Anterior cingulate cortex (tissue), 58 donors: ENCODE measurements around the gene ASB13.

ENCODE experiments used
- DNase-seq, 58 donors: peaks; one replicate each; lab custom pipeline; 2025; lab: John Stamatoyannopoulos, UW

The ASB13 gene

GRCh38 chr10:5649746-5650145 lies 16.6 kb downstream of the ASB13 start:
- no peak for DNase-seq

GRCh38 chr10:5648494-5649457 lies 17.6 kb downstream of the ASB13 start:
- no peak for DNase-seq

DNA sequence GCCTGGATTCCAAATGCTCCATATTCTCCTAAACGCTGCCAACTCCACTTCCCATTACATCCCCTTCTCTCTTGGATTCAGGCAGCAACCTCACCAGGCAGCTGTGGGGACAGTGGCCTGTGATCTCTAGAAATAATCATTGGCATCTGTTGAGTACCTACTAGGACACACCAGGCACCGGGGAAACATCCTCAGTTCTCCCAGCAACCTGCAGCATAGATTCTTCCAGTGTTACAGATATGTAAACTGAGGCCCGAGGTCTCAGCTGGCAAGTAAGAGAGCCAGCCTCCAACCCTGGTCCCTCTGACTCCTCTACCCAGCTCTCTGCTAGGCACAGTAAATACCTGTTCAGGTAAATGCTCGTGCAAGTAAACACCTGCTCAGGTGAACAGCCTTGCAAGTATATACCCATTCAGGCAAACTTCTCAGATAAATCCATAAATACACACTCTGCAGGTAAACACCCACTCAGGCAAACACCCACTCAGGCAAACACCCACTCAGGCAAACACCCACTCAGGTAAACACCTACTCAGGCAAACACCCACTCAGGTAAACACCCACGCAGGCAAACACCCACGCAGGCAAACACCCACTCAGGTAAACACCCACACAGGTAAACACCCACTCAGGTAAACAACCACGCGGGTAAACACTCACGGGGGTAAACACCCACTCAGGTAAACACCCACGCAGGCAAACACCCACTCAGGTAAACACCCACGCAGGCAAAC lies 18.7 kb downstream of the ASB13 start:
- no peak for DNase-seq

GRCh38 chr10:5645944-5646617 lies 20.3 kb downstream of the ASB13 start:
- peak in 2 of 58 donors; percentile 6 to 17 for DNase-seq

DNA sequence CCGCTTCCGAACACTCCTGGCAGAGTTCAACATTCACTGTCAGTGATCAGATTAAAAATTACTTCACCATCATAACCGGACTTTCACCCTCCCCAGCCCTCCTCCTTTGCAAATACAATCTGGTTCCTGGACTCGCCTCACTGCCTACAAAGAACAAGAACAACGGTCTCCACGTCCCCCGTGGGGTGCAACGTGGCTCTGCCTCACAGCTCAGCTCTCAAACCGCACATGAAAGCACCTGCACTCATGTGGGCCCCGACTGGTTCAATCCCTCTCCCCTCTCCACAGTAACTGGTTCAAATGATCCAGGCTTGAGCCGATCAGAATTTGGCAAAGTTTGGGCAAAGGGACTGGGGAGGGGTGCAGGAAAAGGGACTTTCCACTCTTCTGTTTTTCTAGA lies 21.0 kb downstream of the ASB13 start:
- DNase-seq, result no peak

DNA sequence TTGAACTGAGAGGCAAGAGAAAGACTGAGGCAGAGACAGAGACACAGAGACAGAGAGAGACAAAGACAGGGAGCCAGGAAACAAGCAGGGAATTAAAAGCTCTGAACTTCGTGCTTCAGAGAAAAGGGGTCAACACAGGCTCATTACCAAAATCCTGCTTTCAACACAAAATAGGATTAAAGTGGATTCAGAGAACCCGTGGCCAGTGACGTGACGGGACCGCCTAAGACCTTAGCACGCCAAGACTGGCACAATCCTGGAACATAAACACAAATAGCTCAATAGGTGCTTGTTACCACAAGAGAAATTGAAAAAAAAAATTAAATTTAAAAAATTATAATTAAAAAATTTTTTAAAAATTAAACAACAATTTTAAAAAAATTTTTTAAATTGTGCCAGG lies 21.5 kb downstream of the ASB13 start:
- DNase-seq, result peak in 3 of 58 donors; percentile 6 to 18 (median 14)

- DNase-seq, result no peak
Observed at GRCh38 chr10:5643346-5644067, 22.9 kb downstream of the ASB13 start.

- DNase-seq, result no peak
Observed at GRCh38 chr10:5641501-5641900, 24.9 kb downstream of the ASB13 start.

- DNase-seq, result no peak
Observed at GRCh38 chr10:5640501-5640900, 25.9 kb downstream of the ASB13 start.

GRCh38 chr10:5640036-5640435 lies 26.4 kb downstream of the ASB13 start:
- DNase-seq, result no peak

GRCh38 chr10:5639066-5639465 lies 27.3 kb downstream of the ASB13 start:
- DNase-seq, result no peak

DNA sequence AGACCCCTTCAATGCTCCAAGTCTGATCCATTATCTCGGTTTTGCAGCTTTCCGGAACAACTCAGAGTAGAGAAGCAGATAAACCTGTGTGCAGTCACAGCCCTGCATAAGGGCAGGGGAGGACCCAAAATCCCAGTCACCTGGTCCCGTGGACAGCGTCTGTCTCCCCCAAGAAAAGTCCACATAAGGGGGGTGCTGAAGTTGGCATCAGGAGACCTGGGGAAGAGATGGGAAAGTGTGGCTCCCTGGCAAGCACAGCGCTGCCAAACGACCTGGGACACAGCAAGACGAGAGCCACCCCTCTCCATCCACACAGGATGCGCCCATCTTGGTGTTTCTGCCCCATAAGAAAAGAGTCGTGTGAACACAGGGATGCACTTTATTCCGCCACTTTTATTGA lies 27.9 kb downstream of the ASB13 start:
- no peak for DNase-seq

DNA sequence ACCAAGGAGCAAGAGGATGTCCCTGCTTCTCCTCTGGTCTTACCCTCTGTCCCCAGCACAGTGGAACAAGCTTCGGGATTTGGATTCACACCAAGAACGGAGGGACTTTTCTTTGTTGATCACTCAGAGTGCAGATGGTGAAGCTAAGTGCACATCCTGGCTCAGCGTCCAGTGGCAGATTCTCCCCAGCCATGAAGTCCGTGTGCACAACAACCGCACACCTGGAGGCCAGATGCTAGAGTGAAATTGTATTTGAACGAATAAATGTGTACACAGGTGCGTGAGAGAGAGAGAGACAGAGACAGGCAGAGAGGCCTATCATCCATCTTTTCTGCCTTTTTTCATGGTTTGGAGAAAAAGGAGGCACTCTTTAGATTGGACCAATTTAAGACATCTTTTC lies 31.5 kb downstream of the ASB13 start:
- DNase-seq, result no peak

DNA sequence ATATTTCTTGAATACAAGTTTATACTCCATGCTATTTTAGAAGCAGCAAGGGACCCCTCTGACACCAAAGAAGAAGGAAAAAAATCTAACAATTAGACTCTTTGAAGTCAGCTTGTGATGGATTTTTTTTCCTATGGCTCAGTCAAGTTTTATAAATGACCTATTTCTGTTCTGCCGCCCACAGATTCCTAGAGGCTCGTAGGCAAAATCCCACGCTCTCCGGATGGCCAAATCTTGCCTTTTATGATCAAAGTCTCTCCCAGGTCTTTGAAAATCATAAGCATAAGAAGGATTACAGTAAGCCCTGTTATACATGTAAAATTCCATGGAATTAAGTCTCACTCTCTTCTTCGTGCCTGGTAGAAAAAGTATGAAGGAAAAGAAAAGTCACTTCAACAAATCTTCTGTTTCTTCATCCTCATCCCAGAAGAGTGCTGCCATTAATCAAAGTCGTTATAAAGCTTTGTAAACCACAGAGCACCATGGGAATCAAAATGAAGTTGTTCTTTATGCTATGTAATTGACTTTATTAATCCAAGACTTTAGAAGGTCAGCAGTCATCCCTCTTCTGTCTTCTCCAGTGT lies 33.1 kb downstream of the ASB13 start:
- DNase-seq, result no peak

GRCh38 chr10:5632446-5632845 lies 33.9 kb downstream of the ASB13 start:
- no peak for DNase-seq

GRCh38 chr10:5631936-5632335 lies 34.5 kb downstream of the ASB13 start:
- DNase-seq, result no peak

- no peak for DNase-seq
Observed at GRCh38 chr10:5630112-5630436, 36.3 kb downstream of the ASB13 start.

- peak in 48 of 58 donors; percentile 3 to 76 (median 36) for DNase-seq
Observed at GRCh38 chr10:5629303-5630111, 36.9 kb downstream of the ASB13 start.
